HG03097 (cell line): Measurements from ENCODE around the gene COL25A1.

Experiments used
- ATAC-seq: cut with Tn5 transposase; IDR thresholded peaks from one replicate; pipeline ENCODE4 v1.9.1; 2021; ENCODE audit not compliant: unreplicated experiment, low FRiP score

Gene COL25A1

GRCh38 chr4:109216085-109216696 lies 86.3 kb downstream of the COL25A1 start:
- no peak for ATAC-seq

- no peak for ATAC-seq
These were observed 87.0 kb downstream of the COL25A1 start for GRCh38 chr4:109215506-109215905.

- no peak for ATAC-seq
These were observed 87.7 kb downstream of the COL25A1 start for GRCh38 chr4:109214622-109215301.

- no peak for ATAC-seq
These were observed 89.4 kb downstream of the COL25A1 start for GRCh38 chr4:109213056-109213455.

- no peak for ATAC-seq
These were observed 90.8 kb downstream of the COL25A1 start for GRCh38 chr4:109211671-109212070.

- ATAC-seq, result no peak
These were observed 92.8 kb downstream of the COL25A1 start for GRCh38 chr4:109209647-109210046.

GRCh38 chr4:109207898-109208297 lies 94.6 kb downstream of the COL25A1 start:
- ATAC-seq, result no peak

- ATAC-seq, result no peak
These were observed 95.4 kb downstream of the COL25A1 start for GRCh38 chr4:109207061-109207460.

- ATAC-seq, result no peak
These were observed 95.8 kb downstream of the COL25A1 start for GRCh38 chr4:109206620-109207019.

- ATAC-seq, result no peak
These were observed 97.3 kb downstream of the COL25A1 start for GRCh38 chr4:109205186-109205585.

- no peak for ATAC-seq
These were observed 102.9 kb downstream of the COL25A1 start for GRCh38 chr4:109199585-109199984.

GRCh38 chr4:109195646-109196045 lies 106.8 kb downstream of the COL25A1 start:
- no peak for ATAC-seq

GRCh38 chr4:109191216-109191615 lies 111.2 kb downstream of the COL25A1 start:
- ATAC-seq, result no peak

GRCh38 chr4:109186458-109186945 lies 116.0 kb downstream of the COL25A1 start:
- no peak for ATAC-seq

GRCh38 chr4:109185951-109186350 lies 116.5 kb downstream of the COL25A1 start:
- ATAC-seq, result no peak

GRCh38 chr4:109185548-109185947 lies 116.9 kb downstream of the COL25A1 start:
- ATAC-seq, result no peak

GRCh38 chr4:109184491-109184961 lies 117.9 kb downstream of the COL25A1 start:
- ATAC-seq, result no peak

- no peak for ATAC-seq
These were observed 118.4 kb downstream of the COL25A1 start for GRCh38 chr4:109183931-109184490.

GRCh38 chr4:109182696-109183095 lies 119.8 kb downstream of the COL25A1 start:
- no peak for ATAC-seq

- ATAC-seq, result no peak
These were observed 123.4 kb downstream of the COL25A1 start for GRCh38 chr4:109179061-109179460.

- ATAC-seq, result no peak
These were observed 125.2 kb downstream of the COL25A1 start for GRCh38 chr4:109177096-109177810.
